Sigmoid colon (tissue), 7 donors: ENCODE data around the gene FAM13A. TPM values are rescaled to one million over a fixed set of nuclear protein-coding genes. Genes with fewer than 3 reads are reported as not detected.
"Not testable (repeated sequence)": the region's sequence is repeated elsewhere in the genome, so short reads cannot be mapped to it uniquely, and the experiment has no call there.

ENCODE experiments used
- DNase-seq: peaks from one replicate; pipeline ENCODE4 v3.0.0-alpha.2; 2019
- H3K27ac ChIP-seq, 4 donors: fragments of 200-600 bp; sonication (generic); one replicate each; pipeline ENCODE4 v1.5.1; 2016 to 2019; ENCODE audit warnings: mild to moderate bottlenecking in 1 of 4
- H3K27me3 ChIP-seq, 3 donors: fragments of 200-600 bp; sonication (generic); one replicate each; pipeline ENCODE4 v1.5.1; 2019; ENCODE audit warnings: mild to moderate bottlenecking in 1 of 3
- H3K36me3 ChIP-seq, 4 donors: fragments of 200-600 bp; sonication (generic); one replicate each; pipeline ENCODE4 v1.5.1; 2016 to 2019
- H3K4me1 ChIP-seq, 4 donors: fragments of 200-600 bp; sonication (generic); one replicate each; pipeline ENCODE4 v1.5.1; 2017 to 2019
- H3K4me3 ChIP-seq, 4 donors: fragments of 200-600 bp; sonication (generic); one replicate each; pipeline ENCODE4 v1.5.1; 2017 to 2019; ENCODE audit warnings: mild to moderate bottlenecking in 2 of 4, moderate library complexity in 1 of 4
- H3K9me3 ChIP-seq, 4 donors: fragments of 200-600 bp in 3 of 4; sonication (generic) in 3 of 4; one replicate each; pipeline versions ENCODE4 v1.5.1 to v1.6.1; 2013 to 2019
- CTCF ChIP-seq, 4 experiments: fragments of 450-650 bp in 3 of 4; fragments of 200-600 bp in 1 of 4; IDR thresholded peaks; one replicate each; pipeline ENCODE4 v1.5.1; 2016 to 2019; ENCODE audit warnings: antibody characterized with exemption in 4 of 4, mild to moderate bottlenecking in 3 of 4, moderate library complexity in 2 of 4
- EP300 ChIP-seq, 4 donors: sonication (generic); formaldehyde crosslinking; IDR thresholded peaks; one replicate each; pipeline ENCODE4 v1.6.1; 2017; ENCODE audit warnings: antibody characterized with exemption in 4 of 4
- POLR2A ChIP-seq, 2 donors: fragments of 450-650 bp; IDR thresholded peaks; one replicate each; pipeline ENCODE4 v1.6.1; 2016; ENCODE audit warnings: antibody characterized with exemption in 2 of 2, mild to moderate bottlenecking in 2 of 2, moderate library complexity in 2 of 2
- POLR2AphosphoS5 ChIP-seq, 4 donors: sonication (generic); formaldehyde crosslinking; IDR thresholded peaks; one replicate each; pipeline ENCODE4 v1.6.1; 2017; ENCODE audit warnings: antibody characterized with exemption in 4 of 4
- WGBS, 2 donors: extraction: QIAGEN DNeasy Blood & Tissue Kit; methylation state at CpG; one replicate each; pipeline ENCODE4 v1.1.7; 2013; 5-methylcytosine and 5-hydroxymethylcytosine counted together
- intact Hi-C: fragments of 100-400 bp; cut with DNase I; formaldehyde crosslinking; loops from one replicate; pipeline ENCODE4 v1.15.1; 2023
- polyA plus RNA-seq, 3 donors: library from polyadenylated mRNA; stranded (reverse); fragments of 200-250 nt; gene quantifications; one replicate each; pipeline ENCODE4 v1.2.3, GENCODE V29; 2013
- total RNA-seq, 4 donors: library from RNA; depleted of rRNA; stranded (reverse); fragments of >200 nt; gene quantifications; one replicate each; pipeline ENCODE4 v1.1.0, GENCODE V29; 2016
- donor health status: healthy with polysubstance abuse.
- donor health status: Bipolar disorder and iron deficiency.
- donor health status: healthy.

FAM13A gene
- total and polyA plus RNA-seq, 7 donors: 9.9 to 49.7 (median 41.1) TPM

DNA sequence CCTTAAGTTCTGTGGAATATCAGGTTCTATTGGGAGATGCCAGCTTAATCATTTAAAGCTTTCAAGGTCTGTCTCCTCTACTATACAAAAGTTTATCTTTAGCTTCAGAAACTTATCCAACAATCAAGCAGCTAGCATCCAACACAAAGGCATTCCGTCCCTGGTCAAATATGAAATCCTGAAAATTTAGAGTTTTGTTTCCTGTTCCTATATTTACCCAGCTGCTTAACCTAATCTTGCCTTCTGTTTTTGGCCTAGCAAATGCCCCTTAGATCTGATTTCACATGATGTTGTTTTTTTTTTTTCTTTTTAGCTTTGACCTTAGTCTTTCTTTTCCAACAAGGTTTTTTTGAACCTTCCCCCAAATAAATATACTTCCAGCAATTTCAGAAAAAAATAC lies 33.8 kb downstream of the FAM13A start:
- no peak for DNase-seq
- Histone ChIP-seq H3K36me3 (peaks cover 0 to 17% (median 11%) of the 10 kb centered on the region in 4 donors), H3K4me3 (no peak overlapping the region), H3K27me3 (no peaks in the 10 kb centered on the region), H3K27ac (no peak overlapping the region), H3K9me3 (no peaks in the 10 kb centered on the region), H3K4me1 (peaks cover 0 to 5% (median 2%) of the 10 kb centered on the region in 4 donors)
- 2 to 28% methylated on average over 1 of the region's 1 CpG for WGBS, 2 donors
- no peak for TF ChIP-seq POLR2AphosphoS5 (IDR thresholded peaks at IDR 0.05)
- TF ChIP-seq CTCF (IDR thresholded peaks at IDR 0.05): no peak
- no peak for TF ChIP-seq POLR2A (IDR thresholded peaks at IDR 0.05)
- no peak for TF ChIP-seq EP300 (IDR thresholded peaks at IDR 0.05)
- intact Hi-C loops: loop anchor here (1.0 to 5.0 kb wide), 2 partner anchors 486 to 499 kb away; no protein-coding TSS in a partner anchor

- H3K4me1 ChIP-seq: peaks cover 0 to 5% (median 2%) of the 10 kb centered on the region in 4 donors
- TF ChIP-seq CTCF (IDR thresholded peaks at IDR 0.05): no peak
- no peak for TF ChIP-seq POLR2A (IDR thresholded peaks at IDR 0.05)
- TF ChIP-seq POLR2AphosphoS5 (IDR thresholded peaks at IDR 0.05): no peak
- TF ChIP-seq EP300 (IDR thresholded peaks at IDR 0.05): no peak
- no peak for DNase-seq
- H3K4me3 ChIP-seq: no peak overlapping the region
- no peaks in the 10 kb centered on the region for H3K9me3 ChIP-seq
- H3K27ac ChIP-seq: no peak overlapping the region
- 89 to 91% methylated on average over 7 of the region's 7 CpGs for WGBS, 2 donors
- intact Hi-C loops: loop anchor here (1.0 to 5.0 kb wide), 2 partner anchors 485 to 498 kb away; no protein-coding TSS in a partner anchor
- H3K27me3 ChIP-seq: no peaks in the 10 kb centered on the region
- peaks cover 0 to 19% (median 12%) of the 10 kb centered on the region in 4 donors for H3K36me3 ChIP-seq
Observed at GRCh38 chr4:89022426-89023128, 34.4 kb downstream of the FAM13A start.

- 28 to 70% methylated on average over 2 of the region's 2 CpGs for WGBS, 2 donors
- Histone ChIP-seq H3K27ac (no peak overlapping the region), H3K27me3 (no peaks in the 10 kb centered on the region), H3K4me3 (no peak overlapping the region), H3K4me1 (peaks cover 0 to 5% (median 2%) of the 10 kb centered on the region in 4 donors), H3K36me3 (peaks cover 0 to 21% (median 12%) of the 10 kb centered on the region in 4 donors), H3K9me3 (no peaks in the 10 kb centered on the region)
- intact Hi-C loops: loop anchor here (5.0 kb wide), 1 partner anchor 484 kb away; no protein-coding TSS in a partner anchor
- DNase-seq: no peak
- no peak for TF ChIP-seq EP300 (IDR thresholded peaks at IDR 0.05)
- no peak for TF ChIP-seq CTCF (IDR thresholded peaks at IDR 0.05)
- no peak for TF ChIP-seq POLR2A (IDR thresholded peaks at IDR 0.05)
- no peak for TF ChIP-seq POLR2AphosphoS5 (IDR thresholded peaks at IDR 0.05)
Observed at GRCh38 chr4:89021684-89022083, 35.3 kb downstream of the FAM13A start.

GRCh38 chr4:89021062-89021461 lies 35.9 kb downstream of the FAM13A start:
- H3K4me3 ChIP-seq: no peak overlapping the region
- peaks cover 0 to 27% (median 12%) of the 10 kb centered on the region in 4 donors for H3K36me3 ChIP-seq
- peaks cover 0 to 5% (median 2%) of the 10 kb centered on the region in 4 donors for H3K4me1 ChIP-seq
- TF ChIP-seq POLR2AphosphoS5 (IDR thresholded peaks at IDR 0.05) (no peak), EP300 (IDR thresholded peaks at IDR 0.05) (no peak), POLR2A (IDR thresholded peaks at IDR 0.05) (no peak), CTCF (IDR thresholded peaks at IDR 0.05) (no peak)
- no peak overlapping the region for H3K27ac ChIP-seq
- WGBS, 2 donors: 100% methylated on average over 1 of the region's 1 CpG
- intact Hi-C loops: loop anchor here (5.0 kb wide), 1 partner anchor 484 kb away; no protein-coding TSS in a partner anchor
- H3K9me3 ChIP-seq: no peaks in the 10 kb centered on the region
- H3K27me3 ChIP-seq: no peaks in the 10 kb centered on the region
- no peak for DNase-seq

GRCh38 chr4:89014897-89015296 lies 42.1 kb downstream of the FAM13A start:
- H3K4me3 ChIP-seq, H3K9me3 ChIP-seq, H3K4me1 ChIP-seq, intact Hi-C loops, H3K27me3 ChIP-seq, H3K27ac ChIP-seq, DNase-seq: not testable (repeated sequence)
- 89 to 92% methylated on average over 10 of the region's 10 CpGs for WGBS, 2 donors
- H3K36me3 ChIP-seq: peaks cover 0 to 43% (median 16%) of the 10 kb centered on the region in 4 donors
